Measurements from ENCODE around the gene FAM53A. TPM values are rescaled to one million over a fixed set of nuclear protein-coding genes. Genes with fewer than 3 reads are reported as not detected.
A peak's percentile ranks its signal among the peaks of the same experiment; 100 is the strongest.

The FAM53A gene
- total RNA-seq = 1 to 10 TPM in 2 of 4 donors, not detected in 2; 1.3 to 3.2 TPM

GRCh38 chr4:1683736-1684505 is at the start of gene FAM53A:
FAM53A (minus strand) TSS chr4:1684313; CDS start chr4:1668741, 15,572 bp downstream.
- Histone ChIP-seq H3K4me1 (peaks cover 0 to 8% of the 10 kb centered on the region in 2 donors), H3K27me3 (no peaks in the 10 kb centered on the region), H3K9me3 (no peaks in the 10 kb centered on the region), H3K27ac (peak within 1 kb of the TSS; percentile 82 to 84), H3K4me3 (peak within 1 kb of the TSS; percentile 63 to 91), H3K36me3 (no peaks in the 10 kb centered on the region)
- TF ChIP-seq POLR2A (IDR thresholded peaks at IDR 0.05) (peak; percentile 37 to 59), CTCF (IDR thresholded peaks at IDR 0.05) (no peak)
- intact Hi-C loops (cut with DNase I; ENCODE audit: low total_unique reads) = no loop called here
- DNase-seq = peak in 1 of 2 donors; percentile 94

GRCh38 chr4:1732911-1733310 is 48.8 kb upstream of the FAM53A start:
- no peak for DNase-seq
- TF ChIP-seq POLR2A (IDR thresholded peaks at IDR 0.05) (no peak), CTCF (IDR thresholded peaks at IDR 0.05) (no peak)
- Histone ChIP-seq H3K9me3 (no peaks in the 10 kb centered on the region), H3K36me3 (no peaks in the 10 kb centered on the region), H3K4me1 (no peaks in the 10 kb centered on the region), H3K4me3 (no peak overlapping the region), H3K27ac (no peak overlapping the region), H3K27me3 (no peaks in the 10 kb centered on the region)
- intact Hi-C loops (cut with DNase I; ENCODE audit: low total_unique reads) = no loop called here

- Histone ChIP-seq H3K9me3 (no peaks in the 10 kb centered on the region), H3K36me3 (no peaks in the 10 kb centered on the region), H3K27me3 (no peaks in the 10 kb centered on the region), H3K4me3 (no peak overlapping the region), H3K27ac (no peak overlapping the region), H3K4me1 (no peaks in the 10 kb centered on the region)
- DNase-seq = no peak
- intact Hi-C loops (cut with DNase I; ENCODE audit: low total_unique reads) = no loop called here
- TF ChIP-seq POLR2A (IDR thresholded peaks at IDR 0.05) (no peak), CTCF (IDR thresholded peaks at IDR 0.05) (no peak)
Measured at GRCh38 chr4:1731180-1731579, 47.1 kb upstream of the FAM53A start.

- Histone ChIP-seq H3K27me3 (no peaks in the 10 kb centered on the region), H3K36me3 (no peaks in the 10 kb centered on the region), H3K27ac (no peak overlapping the region), H3K4me3 (no peak overlapping the region), H3K4me1 (no peaks in the 10 kb centered on the region), H3K9me3 (no peaks in the 10 kb centered on the region)
- intact Hi-C loops (cut with DNase I; ENCODE audit: low total_unique reads) = no loop called here
- TF ChIP-seq POLR2A (IDR thresholded peaks at IDR 0.05) (no peak), CTCF (IDR thresholded peaks at IDR 0.05) (no peak)
- DNase-seq = no peak
Measured at GRCh38 chr4:1730532-1731135, 46.5 kb upstream of the FAM53A start.
